Panc1 (cell line): ENCODE data around the gene BYSL.

Source experiments
- POLR2AphosphoS5 ChIP-seq: IDR thresholded peaks from 2 replicates; pipeline ENCODE4 v1.6.1; 2012; ENCODE audit warnings: mild to moderate bottlenecking, low read depth, low read length, moderate library complexity
- SIN3A ChIP-seq: IDR thresholded peaks from 2 replicates; pipeline ENCODE4 v1.6.1; 2012; ENCODE audit warnings: low read depth, mild to moderate bottlenecking, low read length, moderate library complexity, borderline replicate concordance; ENCODE audit not compliant: insufficient read depth
- TCF7L2 ChIP-seq: IDR thresholded peaks from 2 replicates; pipeline ENCODE4 v1.6.1; 2011; ENCODE audit warnings: mild to moderate bottlenecking, low read depth, low read length, inconsistent platforms
- TF ChIP-seq, protein P1 (sequence below): fragments of 450-650 bp; IDR thresholded peaks from 2 replicates; pipeline ENCODE4 v1.5.1; 2017; ENCODE audit warnings: mild to moderate bottlenecking
- TF ChIP-seq, protein P2 (sequence below), 2 experiments: IDR thresholded peaks; 2 replicates each; pipeline ENCODE4 v1.6.1; 2011 to 2012; ENCODE audit warnings: low read depth in 2 of 2, control low read depth in 1 of 2, low read length in 1 of 2, mild to moderate bottlenecking in 1 of 2, moderate library complexity in 1 of 2; ENCODE audit not compliant: insufficient read depth in 1 of 2

DNA sequence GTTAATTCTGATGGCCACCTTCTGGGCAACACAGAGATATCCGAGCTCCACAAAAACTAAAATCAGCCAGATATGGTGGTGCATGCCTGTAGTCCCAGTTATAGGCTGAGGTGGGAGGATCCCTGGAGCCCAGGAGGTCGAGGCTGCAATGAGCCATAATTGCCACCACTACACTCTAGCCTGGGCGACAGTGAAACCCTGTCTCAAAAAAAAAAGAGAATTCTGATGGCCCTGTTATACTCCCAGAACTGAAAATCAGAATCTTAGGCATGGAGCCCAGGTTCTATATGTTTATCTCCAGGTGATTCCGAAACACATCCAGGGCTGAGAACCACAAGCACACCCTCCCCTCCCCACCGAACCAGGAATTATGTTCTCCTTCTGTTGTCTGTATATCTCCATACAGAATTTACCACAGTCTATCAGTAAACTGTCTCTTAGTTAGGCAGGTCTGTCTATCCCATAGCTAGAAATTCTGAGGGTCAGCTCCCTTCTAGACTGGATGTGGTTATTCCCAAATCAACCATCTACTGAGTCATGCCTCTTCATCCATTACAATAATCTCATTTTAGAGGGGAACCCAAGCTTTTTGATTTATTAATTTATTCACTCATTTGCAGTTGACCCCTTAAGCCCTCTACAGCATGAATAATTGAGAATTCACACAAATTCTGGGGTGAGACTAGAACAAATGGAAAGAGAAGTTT lies 45.1 kb downstream of the BYSL start:
- TF ChIP-seq, protein P1, sequence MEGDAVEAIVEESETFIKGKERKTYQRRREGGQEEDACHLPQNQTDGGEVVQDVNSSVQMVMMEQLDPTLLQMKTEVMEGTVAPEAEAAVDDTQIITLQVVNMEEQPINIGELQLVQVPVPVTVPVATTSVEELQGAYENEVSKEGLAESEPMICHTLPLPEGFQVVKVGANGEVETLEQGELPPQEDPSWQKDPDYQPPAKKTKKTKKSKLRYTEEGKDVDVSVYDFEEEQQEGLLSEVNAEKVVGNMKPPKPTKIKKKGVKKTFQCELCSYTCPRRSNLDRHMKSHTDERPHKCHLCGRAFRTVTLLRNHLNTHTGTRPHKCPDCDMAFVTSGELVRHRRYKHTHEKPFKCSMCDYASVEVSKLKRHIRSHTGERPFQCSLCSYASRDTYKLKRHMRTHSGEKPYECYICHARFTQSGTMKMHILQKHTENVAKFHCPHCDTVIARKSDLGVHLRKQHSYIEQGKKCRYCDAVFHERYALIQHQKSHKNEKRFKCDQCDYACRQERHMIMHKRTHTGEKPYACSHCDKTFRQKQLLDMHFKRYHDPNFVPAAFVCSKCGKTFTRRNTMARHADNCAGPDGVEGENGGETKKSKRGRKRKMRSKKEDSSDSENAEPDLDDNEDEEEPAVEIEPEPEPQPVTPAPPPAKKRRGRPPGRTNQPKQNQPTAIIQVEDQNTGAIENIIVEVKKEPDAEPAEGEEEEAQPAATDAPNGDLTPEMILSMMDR: no peak
- TF ChIP-seq, protein P2, sequence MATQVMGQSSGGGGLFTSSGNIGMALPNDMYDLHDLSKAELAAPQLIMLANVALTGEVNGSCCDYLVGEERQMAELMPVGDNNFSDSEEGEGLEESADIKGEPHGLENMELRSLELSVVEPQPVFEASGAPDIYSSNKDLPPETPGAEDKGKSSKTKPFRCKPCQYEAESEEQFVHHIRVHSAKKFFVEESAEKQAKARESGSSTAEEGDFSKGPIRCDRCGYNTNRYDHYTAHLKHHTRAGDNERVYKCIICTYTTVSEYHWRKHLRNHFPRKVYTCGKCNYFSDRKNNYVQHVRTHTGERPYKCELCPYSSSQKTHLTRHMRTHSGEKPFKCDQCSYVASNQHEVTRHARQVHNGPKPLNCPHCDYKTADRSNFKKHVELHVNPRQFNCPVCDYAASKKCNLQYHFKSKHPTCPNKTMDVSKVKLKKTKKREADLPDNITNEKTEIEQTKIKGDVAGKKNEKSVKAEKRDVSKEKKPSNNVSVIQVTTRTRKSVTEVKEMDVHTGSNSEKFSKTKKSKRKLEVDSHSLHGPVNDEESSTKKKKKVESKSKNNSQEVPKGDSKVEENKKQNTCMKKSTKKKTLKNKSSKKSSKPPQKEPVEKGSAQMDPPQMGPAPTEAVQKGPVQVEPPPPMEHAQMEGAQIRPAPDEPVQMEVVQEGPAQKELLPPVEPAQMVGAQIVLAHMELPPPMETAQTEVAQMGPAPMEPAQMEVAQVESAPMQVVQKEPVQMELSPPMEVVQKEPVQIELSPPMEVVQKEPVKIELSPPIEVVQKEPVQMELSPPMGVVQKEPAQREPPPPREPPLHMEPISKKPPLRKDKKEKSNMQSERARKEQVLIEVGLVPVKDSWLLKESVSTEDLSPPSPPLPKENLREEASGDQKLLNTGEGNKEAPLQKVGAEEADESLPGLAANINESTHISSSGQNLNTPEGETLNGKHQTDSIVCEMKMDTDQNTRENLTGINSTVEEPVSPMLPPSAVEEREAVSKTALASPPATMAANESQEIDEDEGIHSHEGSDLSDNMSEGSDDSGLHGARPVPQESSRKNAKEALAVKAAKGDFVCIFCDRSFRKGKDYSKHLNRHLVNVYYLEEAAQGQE (IDR thresholded peaks at IDR 0.05; ENCODE audit: insufficient read depth in 1 of 2, low read depth in 2 of 2, low read length in 1 of 2): no peak
- TF ChIP-seq POLR2AphosphoS5: no peak
- no peak for TF ChIP-seq SIN3A
- no peak for TF ChIP-seq TCF7L2
